ENCODE results near the gene NRROS. TPM values are rescaled to one million over a fixed set of nuclear protein-coding genes. Genes with fewer than 3 reads are reported as not detected.

Gene NRROS
- total and polyA plus RNA-seq, 2 of the 13 experiments (the other 11 are each of a cell fraction or from before 2014, with no cell fraction given), result not detected

DNA sequence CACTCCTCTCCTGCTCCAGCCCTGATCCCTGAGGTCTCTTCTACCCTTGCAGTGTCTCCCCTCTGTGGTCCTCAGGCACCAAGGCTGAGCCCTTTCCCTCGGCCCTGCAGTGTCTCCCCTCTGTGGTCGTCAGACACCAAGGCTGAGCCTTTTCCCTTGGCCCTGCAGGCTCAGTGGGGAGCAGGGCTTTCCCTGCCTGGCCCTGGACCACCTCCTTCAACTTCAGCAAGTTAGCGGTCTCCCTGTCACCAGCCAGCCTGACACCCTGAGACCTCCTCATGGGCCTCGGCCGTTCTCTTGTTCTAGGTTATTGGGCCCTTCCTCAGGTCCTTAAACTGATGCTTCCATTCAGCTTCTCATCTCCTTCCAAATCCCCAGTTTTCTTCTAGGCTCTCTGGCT lies 4.3 kb downstream of the NRROS start:
- POLR2A ChIA-PET, result no interaction called here
- no peak; the same call in 2 of the 3 replicates for ATAC-seq

More for the DNA sequence above, 4.3 kb downstream of the NRROS start:
- in situ Hi-C loops (cut with HindIII; ENCODE audit: extremely low pct_ligation_motif_present, low pct_unique_long_range_greater_than_20kb) (no loop called here), intact Hi-C loops (cut with micrococcal nuclease; ENCODE audit: unreplicated experiment) (no loop called here)
- no TSS peak for BruUV-seq (replicated peaks)
- peaks cover 12 to 61% of the 10 kb centered on the region in 2 experiments for H3K27me3 ChIP-seq (ENCODE audit: control insufficient read depth in 1 of 2, insufficient read depth in 2 of 2, low read length in 2 of 2)
- no peak overlapping the region for H3K4me3 ChIP-seq (replicated peaks in 1 of 3; ENCODE audit: insufficient read depth in 1 of 3, low read depth in 2 of 3, low read length in 3 of 3)
- no peak overlapping the region for H2AFZ ChIP-seq (ENCODE audit: low read length)
- DNase-seq (ENCODE audit: low spot score) (no peak), FAIRE-seq (no peak)
- no peak overlapping the region for H3K4me2 ChIP-seq (ENCODE audit: low read depth, low read length)
- H3K9ac ChIP-seq (ENCODE audit: insufficient read depth, low read depth, low read length), result no peak overlapping the region
- no peak overlapping the region for H3K27ac ChIP-seq (ENCODE audit: extremely low read length, insufficient read depth, low read length)
- no peaks in the 10 kb centered on the region for H3K36me3 ChIP-seq (replicated peaks in 1 of 2; ENCODE audit: control insufficient read depth in 1 of 2, insufficient read depth in 2 of 2, low read length in 2 of 2)
- CTCF ChIA-PET (ENCODE audit: low intra/inter-chr PET ratio, low total read pairs), result no interaction called here
- no peaks in the 10 kb centered on the region for H4K20me1 ChIP-seq (ENCODE audit: insufficient read depth, low read length)
- H3K9me3 ChIP-seq (ENCODE audit: low read length), result no peaks in the 10 kb centered on the region
- 0 out of 2 replicates have a peak, but pooled peaks cover 6% of the 10 kb centered on the region for H3K4me1 ChIP-seq (ENCODE audit: insufficient read depth, low read length)
- 35% methylated on average over 5 of the region's 5 CpGs for WGBS (ENCODE audit: low lambda C conversion rate)
- TF ChIP-seq ZSCAN30 (CRISPR knock-in tag; IDR thresholded peaks at IDR 0.05), result no peak
- TF ChIP-seq ZNF83 (CRISPR knock-in tag; IDR thresholded peaks at IDR 0.05; ENCODE audit: borderline replicate concordance), result no peak
- TF ChIP-seq AKAP8 (CRISPR knock-in tag; IDR thresholded peaks at IDR 0.05), result no peak
- TF ChIP-seq, protein P1, sequence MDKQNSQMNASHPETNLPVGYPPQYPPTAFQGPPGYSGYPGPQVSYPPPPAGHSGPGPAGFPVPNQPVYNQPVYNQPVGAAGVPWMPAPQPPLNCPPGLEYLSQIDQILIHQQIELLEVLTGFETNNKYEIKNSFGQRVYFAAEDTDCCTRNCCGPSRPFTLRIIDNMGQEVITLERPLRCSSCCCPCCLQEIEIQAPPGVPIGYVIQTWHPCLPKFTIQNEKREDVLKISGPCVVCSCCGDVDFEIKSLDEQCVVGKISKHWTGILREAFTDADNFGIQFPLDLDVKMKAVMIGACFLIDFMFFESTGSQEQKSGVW (CRISPR knock-in tag; IDR thresholded peaks at IDR 0.05; ENCODE audit: borderline replicate concordance), result no peak
- no peak for TF ChIP-seq HNRNPK (IDR thresholded peaks at IDR 0.05; ENCODE audit: low read depth, low read length, poor library complexity, severe bottlenecking)
- TF ChIP-seq AGO2 (optimal IDR thresholded peaks at IDR 0.05; ENCODE audit: low read depth, low read length), result no peak
- TF ChIP-seq KLF15 (CRISPR knock-in tag; IDR thresholded peaks at IDR 0.05; ENCODE audit: borderline replicate concordance), result no peak
- TF ChIP-seq, protein P2, sequence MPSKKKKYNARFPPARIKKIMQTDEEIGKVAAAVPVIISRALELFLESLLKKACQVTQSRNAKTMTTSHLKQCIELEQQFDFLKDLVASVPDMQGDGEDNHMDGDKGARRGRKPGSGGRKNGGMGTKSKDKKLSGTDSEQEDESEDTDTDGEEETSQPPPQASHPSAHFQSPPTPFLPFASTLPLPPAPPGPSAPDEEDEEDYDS (CRISPR knock-in tag; IDR thresholded peaks at IDR 0.05), result no peak
- TF ChIP-seq SRY (CRISPR knock-in tag; IDR thresholded peaks at IDR 0.05), result no peak
- TF ChIP-seq HMG20A (CRISPR knock-in tag; IDR thresholded peaks at IDR 0.05; ENCODE audit: borderline replicate concordance), result no peak
- no peak for TF ChIP-seq SMYD3 (CRISPR knock-in tag; IDR thresholded peaks at IDR 0.05)
- no peak for TF ChIP-seq ZNF550 (CRISPR knock-in tag; IDR thresholded peaks at IDR 0.05; ENCODE audit: borderline replicate concordance)
- TF ChIP-seq ZNF335 (CRISPR knock-in tag; IDR thresholded peaks at IDR 0.05), result no peak
- TF ChIP-seq, protein P3, sequence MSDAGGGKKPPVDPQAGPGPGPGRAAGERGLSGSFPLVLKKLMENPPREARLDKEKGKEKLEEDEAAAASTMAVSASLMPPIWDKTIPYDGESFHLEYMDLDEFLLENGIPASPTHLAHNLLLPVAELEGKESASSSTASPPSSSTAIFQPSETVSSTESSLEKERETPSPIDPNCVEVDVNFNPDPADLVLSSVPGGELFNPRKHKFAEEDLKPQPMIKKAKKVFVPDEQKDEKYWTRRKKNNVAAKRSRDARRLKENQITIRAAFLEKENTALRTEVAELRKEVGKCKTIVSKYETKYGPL (CRISPR knock-in tag; IDR thresholded peaks at IDR 0.05), result no peak
- TF ChIP-seq ONECUT2 (CRISPR knock-in tag; IDR thresholded peaks at IDR 0.05), result no peak
- H3K79me2 ChIP-seq (ENCODE audit: insufficient read depth, low read length), result no peaks in the 10 kb centered on the region

Measured in HepG2 (cell line).